ENCODE measurements around the gene DCDC2C. TPM values are rescaled to one million over a fixed set of nuclear protein-coding genes. Genes with fewer than 3 reads are reported as not detected.

DCDC2C gene, protein sequence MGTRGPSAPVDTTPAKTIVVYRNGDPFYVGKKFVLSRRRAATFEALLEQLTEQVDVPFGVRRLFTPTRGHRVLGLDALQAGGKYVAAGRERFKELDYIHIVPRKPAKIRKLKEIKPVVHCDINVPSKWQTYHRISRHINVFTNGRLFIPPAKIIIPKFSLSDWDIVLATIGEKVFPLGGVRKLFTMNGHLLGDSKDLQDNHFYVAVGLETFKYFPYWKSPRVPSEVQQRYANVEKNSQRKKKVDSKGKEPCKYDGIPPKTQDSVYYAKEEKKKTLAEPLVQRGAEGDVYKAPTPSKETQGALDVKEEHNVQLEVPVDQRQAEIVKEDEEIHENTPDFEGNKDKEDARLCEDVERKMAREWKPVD
- not detected for total RNA-seq
- long read RNA-seq: 0 reads

DNA sequence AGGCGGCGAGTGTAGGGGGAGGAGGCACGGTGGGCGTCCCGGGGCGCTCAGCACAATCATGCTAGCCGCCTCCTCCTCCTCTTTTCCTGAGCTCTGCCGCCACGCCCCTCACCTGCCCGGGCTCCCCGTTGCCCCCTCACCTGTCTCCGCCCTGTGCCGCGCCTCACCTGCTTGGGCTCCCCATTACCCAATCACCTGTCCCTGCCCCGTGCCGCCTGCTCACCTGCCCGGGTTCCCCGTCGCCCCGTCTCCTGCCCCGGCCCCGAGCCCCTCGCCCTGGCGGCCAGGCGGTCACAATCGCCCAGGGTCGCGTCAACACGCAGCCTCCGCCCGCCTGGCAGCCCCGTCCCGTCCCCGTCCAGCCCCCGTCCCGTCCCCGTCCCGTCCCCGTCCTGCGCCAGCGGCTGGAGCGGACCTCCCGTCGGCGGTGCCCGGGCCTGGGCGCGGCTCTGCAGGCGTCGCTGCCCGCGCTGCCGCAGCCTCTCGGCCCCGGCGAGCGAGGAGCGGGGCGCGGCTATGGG, at the start of gene DCDC2C:
TSS of gene DCDC2C (plus strand) at position 340 of the 521 bp plus-strand sequence. CDS start at position 517, 177 bp downstream.
- Histone ChIP-seq H3K9me3 (no peaks in the 10 kb centered on the region), H3K27me3 (peaks cover 55% of the 10 kb centered on the region), H3K27ac (no peak within 1 kb of the TSS), H3K4me3 (no peak within 1 kb of the TSS), H3K4me1 (no peaks in the 10 kb centered on the region), H3K36me3 (no peaks in the 10 kb centered on the region)
- peak; percentile 49 for ATAC-seq
- DNase-seq: no peak
- TF ChIP-seq, protein P1, sequence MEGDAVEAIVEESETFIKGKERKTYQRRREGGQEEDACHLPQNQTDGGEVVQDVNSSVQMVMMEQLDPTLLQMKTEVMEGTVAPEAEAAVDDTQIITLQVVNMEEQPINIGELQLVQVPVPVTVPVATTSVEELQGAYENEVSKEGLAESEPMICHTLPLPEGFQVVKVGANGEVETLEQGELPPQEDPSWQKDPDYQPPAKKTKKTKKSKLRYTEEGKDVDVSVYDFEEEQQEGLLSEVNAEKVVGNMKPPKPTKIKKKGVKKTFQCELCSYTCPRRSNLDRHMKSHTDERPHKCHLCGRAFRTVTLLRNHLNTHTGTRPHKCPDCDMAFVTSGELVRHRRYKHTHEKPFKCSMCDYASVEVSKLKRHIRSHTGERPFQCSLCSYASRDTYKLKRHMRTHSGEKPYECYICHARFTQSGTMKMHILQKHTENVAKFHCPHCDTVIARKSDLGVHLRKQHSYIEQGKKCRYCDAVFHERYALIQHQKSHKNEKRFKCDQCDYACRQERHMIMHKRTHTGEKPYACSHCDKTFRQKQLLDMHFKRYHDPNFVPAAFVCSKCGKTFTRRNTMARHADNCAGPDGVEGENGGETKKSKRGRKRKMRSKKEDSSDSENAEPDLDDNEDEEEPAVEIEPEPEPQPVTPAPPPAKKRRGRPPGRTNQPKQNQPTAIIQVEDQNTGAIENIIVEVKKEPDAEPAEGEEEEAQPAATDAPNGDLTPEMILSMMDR (IDR thresholded peaks at IDR 0.05): no peak
- intact Hi-C loops (cut with DNase I): no loop called here

DNA sequence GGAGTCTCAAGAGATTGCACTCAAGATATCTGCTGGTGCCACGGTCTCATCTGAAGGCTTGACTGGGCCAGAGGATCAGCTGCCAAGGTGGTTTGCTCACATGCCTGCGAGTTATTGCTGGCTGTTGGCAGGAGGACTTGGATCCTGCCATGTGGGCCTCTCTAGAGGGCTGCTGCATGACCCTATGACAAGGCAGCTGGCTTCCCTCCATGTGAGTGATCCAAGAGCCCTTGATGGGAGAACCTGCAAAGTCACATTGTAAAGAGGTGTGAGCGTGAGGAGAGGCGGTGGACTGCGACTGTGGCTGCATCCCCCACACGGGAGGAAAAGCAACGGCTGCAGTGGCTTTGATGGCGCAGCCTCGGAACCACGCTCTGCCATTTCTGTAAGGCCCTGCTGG, 49.4 kb upstream of the DCDC2C start:
- Histone ChIP-seq H3K36me3 (no peaks in the 10 kb centered on the region), H3K4me3 (no peak overlapping the region), H3K4me1 (peaks cover 8% of the 10 kb centered on the region), H3K9me3 (no peaks in the 10 kb centered on the region), H3K27me3 (no peaks in the 10 kb centered on the region), H3K27ac (no peak overlapping the region)
- TF ChIP-seq, protein P1 (IDR thresholded peaks at IDR 0.05): no peak
- ATAC-seq (no peak), DNase-seq (no peak)
- intact Hi-C loops (cut with DNase I): no loop called here

DNA sequence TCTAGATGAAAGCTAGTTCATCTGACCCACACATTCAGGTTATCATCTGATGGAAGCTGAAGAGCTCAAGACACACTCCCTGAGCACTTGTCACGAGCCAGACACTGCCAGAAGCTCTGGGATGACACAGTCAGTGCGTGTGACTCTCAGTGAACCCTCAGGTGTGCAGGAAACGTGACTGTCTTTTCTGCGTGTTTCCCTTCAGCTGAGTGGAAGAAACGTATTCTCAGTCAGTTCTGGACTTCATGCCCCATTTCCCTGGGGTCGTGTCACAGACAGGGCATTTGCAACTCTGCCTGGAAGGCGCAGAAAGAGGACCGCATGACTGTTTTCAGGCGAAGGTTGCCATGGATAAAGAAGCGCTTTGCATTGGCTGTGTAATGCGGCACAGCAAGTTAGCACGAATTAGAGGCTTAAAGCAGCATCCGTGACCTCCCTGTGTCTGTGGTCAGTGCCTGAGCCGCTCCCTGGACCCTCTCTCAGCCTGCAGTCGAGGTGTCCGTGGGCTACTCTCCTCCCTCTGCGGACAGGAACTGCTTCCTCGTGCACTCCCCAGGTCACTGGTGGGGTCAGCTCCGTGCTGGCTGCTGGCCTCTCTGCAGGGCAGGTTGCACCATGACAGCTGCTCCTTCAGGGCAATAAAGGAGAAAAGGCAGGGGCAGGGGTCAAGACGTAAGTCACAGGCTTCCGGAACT, 48.7 kb upstream of the DCDC2C start:
- ATAC-seq: no peak
- DNase-seq: no peak
- no peaks in the 10 kb centered on the region for H3K27me3 ChIP-seq
- peaks cover 12% of the 10 kb centered on the region for H3K4me1 ChIP-seq
- intact Hi-C loops (cut with DNase I): no loop called here
- H3K9me3 ChIP-seq: no peaks in the 10 kb centered on the region
- H3K36me3 ChIP-seq: no peaks in the 10 kb centered on the region
- TF ChIP-seq, protein P1 (IDR thresholded peaks at IDR 0.05): no peak
- H3K4me3 ChIP-seq: no peak overlapping the region
- H3K27ac ChIP-seq: no peak overlapping the region

DNA sequence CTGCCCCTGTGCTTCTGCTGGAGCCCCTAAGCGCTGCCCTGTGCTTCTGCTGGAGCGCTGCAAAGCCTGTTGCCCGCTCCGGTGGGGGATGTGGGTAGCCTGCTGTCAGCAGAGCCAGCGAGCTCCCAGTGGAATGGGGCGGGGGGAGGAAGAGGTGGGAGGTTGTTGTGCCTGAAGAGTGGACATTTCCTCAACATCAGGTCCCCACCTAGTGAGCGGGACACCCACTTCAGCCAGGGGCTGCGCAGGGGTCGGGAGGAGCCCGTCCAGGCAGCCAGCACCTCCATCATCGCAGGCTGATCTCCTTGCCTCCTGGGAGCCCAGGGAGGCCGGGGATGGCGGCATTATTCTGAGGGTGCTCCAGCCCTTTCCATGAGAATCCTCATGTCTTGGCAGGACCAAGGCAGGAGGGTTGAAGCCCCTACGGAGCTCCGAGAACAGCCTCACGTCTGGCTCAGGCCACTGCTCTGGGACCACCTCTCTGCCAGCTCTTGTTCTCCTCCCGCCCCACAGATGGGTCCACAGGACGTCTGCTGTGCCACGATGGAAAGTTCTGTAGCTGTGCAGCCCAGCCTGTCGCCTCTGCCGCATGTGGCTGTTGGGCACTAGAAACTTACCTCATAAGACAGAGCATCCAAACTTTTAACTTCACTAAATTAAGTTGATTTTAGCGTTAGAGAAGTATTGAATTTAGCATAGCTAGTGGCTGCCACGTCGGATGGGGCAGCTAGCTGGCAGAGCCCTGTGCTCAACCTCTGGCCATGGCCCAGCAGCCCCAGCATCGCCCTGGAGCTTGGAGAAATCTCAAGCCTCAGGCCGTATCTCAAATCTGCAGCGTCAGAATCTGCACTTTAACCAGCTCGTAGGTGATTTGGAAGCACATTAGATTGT, 47.3 kb upstream of the DCDC2C start:
- H3K27ac ChIP-seq: no peak overlapping the region
- peaks cover 12% of the 10 kb centered on the region for H3K4me1 ChIP-seq
- no peaks in the 10 kb centered on the region for H3K36me3 ChIP-seq
- no peak for ATAC-seq
- TF ChIP-seq, protein P1 (IDR thresholded peaks at IDR 0.05): no peak
- no peaks in the 10 kb centered on the region for H3K27me3 ChIP-seq
- no peaks in the 10 kb centered on the region for H3K9me3 ChIP-seq
- DNase-seq: no peak
- no peak overlapping the region for H3K4me3 ChIP-seq
- intact Hi-C loops (cut with DNase I): no loop called here

All from upper lobe of right lung (tissue), 1 donor.